NT2/D1 (cell line): Measurements from ENCODE around the gene KLK2.

Source experiments
- YY1 ChIP-seq: IDR thresholded peaks from 2 replicates; pipeline ENCODE4 v1.6.1; 2011; ENCODE audit not compliant: insufficient read length, insufficient read depth
- ZNF274 ChIP-seq: IDR thresholded peaks from 2 replicates; pipeline ENCODE4 v1.6.1; 2011; ENCODE audit warnings: mild to moderate bottlenecking, low read depth, low read length

GRCh38 chr19:50902640-50903039, 29.4 kb downstream of the KLK2 start:
- TF ChIP-seq YY1: no peak
- no peak for TF ChIP-seq ZNF274
